ENCODE results near the gene KRTAP4-1.
"Not testable (repeated sequence)": the region's sequence is repeated elsewhere in the genome, so short reads cannot be mapped to it uniquely, and the experiment has no call there.

KRTAP4-1 gene

GRCh38 chr17:41184480-41184961, at the start of gene KRTAP4-1:
Gene KRTAP4-1, minus strand, starts transcription at chr17:41184911. Its CDS starts 57 bp downstream, at chr17:41184854.
- Mint-ChIP-seq H3K27ac (no peak within 1 kb of the TSS), H3K27me3 (peaks cover 4% of the 10 kb centered on the region), H3K4me3 (no peak within 1 kb of the TSS), H3K9me3 (ENCODE audit: low read depth) (no peaks in the 10 kb centered on the region), H3K4me1 (ENCODE audit: low read depth) (no peaks in the 10 kb centered on the region), H3K36me3 (no peaks in the 10 kb centered on the region)

- H3K36me3 Mint-ChIP-seq; H3K9me3 Mint-ChIP-seq (ENCODE audit: low read depth); H3K4me1 Mint-ChIP-seq (ENCODE audit: low read depth); H3K27me3 Mint-ChIP-seq; H3K27ac Mint-ChIP-seq; H3K4me3 Mint-ChIP-seq: not testable (repeated sequence)
Observed at GRCh38 chr17:41232399-41233105, 47.8 kb upstream of the KRTAP4-1 start, which contains the start of gene KRTAP9-3. Gene KRTAP9-3, plus strand, starts transcription at chr17:41232449. Its CDS starts 53 bp downstream, at chr17:41232502.

GRCh38 chr17:41231731-41232130, 47.0 kb upstream of the KRTAP4-1 start:
- Mint-ChIP-seq H3K4me1 (ENCODE audit: low read depth) (peaks cover 4% of the 10 kb centered on the region), H3K9me3 (ENCODE audit: low read depth) (no peaks in the 10 kb centered on the region), H3K27ac (no peak overlapping the region), H3K4me3 (no peak overlapping the region), H3K27me3 (peaks cover 2% of the 10 kb centered on the region), H3K36me3 (no peaks in the 10 kb centered on the region)

- H3K27me3 Mint-ChIP-seq, result peaks cover 2% of the 10 kb centered on the region
- H3K36me3 Mint-ChIP-seq, result no peaks in the 10 kb centered on the region
- no peak overlapping the region for H3K4me3 Mint-ChIP-seq
- peaks cover 4% of the 10 kb centered on the region for H3K4me1 Mint-ChIP-seq (ENCODE audit: low read depth)
- no peaks in the 10 kb centered on the region for H3K9me3 Mint-ChIP-seq (ENCODE audit: low read depth)
- no peak overlapping the region for H3K27ac Mint-ChIP-seq
Observed at GRCh38 chr17:41230094-41230493, 45.4 kb upstream of the KRTAP4-1 start.

GRCh38 chr17:41226598-41227095, 41.9 kb upstream of the KRTAP4-1 start, which contains the start of gene KRTAP9-2:
Gene KRTAP9-2, plus strand, starts transcription at chr17:41226648. Its CDS starts 7 bp downstream, at chr17:41226655.
- not testable (repeated sequence) for H3K27ac Mint-ChIP-seq; H3K36me3 Mint-ChIP-seq; H3K9me3 Mint-ChIP-seq (ENCODE audit: low read depth); H3K4me3 Mint-ChIP-seq; H3K4me1 Mint-ChIP-seq (ENCODE audit: low read depth); H3K27me3 Mint-ChIP-seq

- H3K27ac Mint-ChIP-seq, result no peak overlapping the region
- no peaks in the 10 kb centered on the region for H3K9me3 Mint-ChIP-seq (ENCODE audit: low read depth)
- H3K36me3 Mint-ChIP-seq, result no peaks in the 10 kb centered on the region
- peaks cover 2% of the 10 kb centered on the region for H3K27me3 Mint-ChIP-seq
- H3K4me3 Mint-ChIP-seq, result no peak overlapping the region
- H3K4me1 Mint-ChIP-seq (ENCODE audit: low read depth), result peaks cover 7% of the 10 kb centered on the region
Observed at GRCh38 chr17:41226051-41226450, 41.3 kb upstream of the KRTAP4-1 start.

GRCh38 chr17:41223821-41224220, 39.1 kb upstream of the KRTAP4-1 start:
- peaks cover 2% of the 10 kb centered on the region for H3K4me1 Mint-ChIP-seq (ENCODE audit: low read depth)
- peaks cover 2% of the 10 kb centered on the region for H3K27me3 Mint-ChIP-seq

GRCh38 chr17:41215681-41216080, 31.0 kb upstream of the KRTAP4-1 start:
- H3K27me3 Mint-ChIP-seq, result peaks cover 4% of the 10 kb centered on the region
- peaks cover 2% of the 10 kb centered on the region for H3K36me3 Mint-ChIP-seq
- H3K4me3 Mint-ChIP-seq, result no peak overlapping the region
- H3K27ac Mint-ChIP-seq, result no peak overlapping the region
- no peaks in the 10 kb centered on the region for H3K9me3 Mint-ChIP-seq (ENCODE audit: low read depth)
- H3K4me1 Mint-ChIP-seq (ENCODE audit: low read depth), result peaks cover 11% of the 10 kb centered on the region

More at GRCh38 chr17:41223821-41224220, 39.1 kb upstream of the KRTAP4-1 start:
- no peak overlapping the region for H3K27ac Mint-ChIP-seq
- H3K36me3 Mint-ChIP-seq, result peaks cover 2% of the 10 kb centered on the region
- H3K9me3 Mint-ChIP-seq (ENCODE audit: low read depth), result no peaks in the 10 kb centered on the region
- H3K4me3 Mint-ChIP-seq, result no peak overlapping the region

GRCh38 chr17:41212524-41213169, 27.9 kb upstream of the KRTAP4-1 start:
- Mint-ChIP-seq H3K27me3 (peaks cover 4% of the 10 kb centered on the region), H3K4me3 (no peak overlapping the region), H3K9me3 (ENCODE audit: low read depth) (no peaks in the 10 kb centered on the region), H3K27ac (no peak overlapping the region), H3K4me1 (ENCODE audit: low read depth) (peaks cover 11% of the 10 kb centered on the region), H3K36me3 (no peaks in the 10 kb centered on the region)

GRCh38 chr17:41211845-41212466, 27.2 kb upstream of the KRTAP4-1 start:
- H3K9me3 Mint-ChIP-seq (ENCODE audit: low read depth), result no peaks in the 10 kb centered on the region

GRCh38 chr17:41199421-41200078, 14.8 kb upstream of the KRTAP4-1 start:
- H3K9me3 Mint-ChIP-seq (ENCODE audit: low read depth), result peaks cover 5% of the 10 kb centered on the region
- no peaks in the 10 kb centered on the region for H3K4me1 Mint-ChIP-seq (ENCODE audit: low read depth)
- H3K4me3 Mint-ChIP-seq, result no peak overlapping the region
- no peak overlapping the region for H3K27ac Mint-ChIP-seq
- H3K27me3 Mint-ChIP-seq, result no peaks in the 10 kb centered on the region
- no peaks in the 10 kb centered on the region for H3K36me3 Mint-ChIP-seq

More at GRCh38 chr17:41211845-41212466, 27.2 kb upstream of the KRTAP4-1 start:
- no peaks in the 10 kb centered on the region for H3K36me3 Mint-ChIP-seq
- no peak overlapping the region for H3K4me3 Mint-ChIP-seq
- no peak overlapping the region for H3K27ac Mint-ChIP-seq
- peaks cover 11% of the 10 kb centered on the region for H3K4me1 Mint-ChIP-seq (ENCODE audit: low read depth)
- peaks cover 4% of the 10 kb centered on the region for H3K27me3 Mint-ChIP-seq

- no peak overlapping the region for H3K27ac Mint-ChIP-seq
- H3K4me1 Mint-ChIP-seq (ENCODE audit: low read depth), result no peaks in the 10 kb centered on the region
- H3K4me3 Mint-ChIP-seq, result no peak overlapping the region
- H3K27me3 Mint-ChIP-seq, result no peaks in the 10 kb centered on the region
- H3K36me3 Mint-ChIP-seq, result no peaks in the 10 kb centered on the region
- H3K9me3 Mint-ChIP-seq (ENCODE audit: low read depth), result peaks cover 5% of the 10 kb centered on the region
Observed at GRCh38 chr17:41196068-41196467, 11.4 kb upstream of the KRTAP4-1 start.

GRCh38 chr17:41190328-41190727, 5.6 kb upstream of the KRTAP4-1 start:
- no peaks in the 10 kb centered on the region for H3K4me1 Mint-ChIP-seq (ENCODE audit: low read depth)
- no peak overlapping the region for H3K4me3 Mint-ChIP-seq
- no peaks in the 10 kb centered on the region for H3K36me3 Mint-ChIP-seq
- no peak overlapping the region for H3K27ac Mint-ChIP-seq
- no peaks in the 10 kb centered on the region for H3K9me3 Mint-ChIP-seq (ENCODE audit: low read depth)
- H3K27me3 Mint-ChIP-seq, result peaks cover 2% of the 10 kb centered on the region

GRCh38 chr17:41189837-41190318, 5.2 kb upstream of the KRTAP4-1 start, which contains the start of gene KRTAP9-1:
Gene KRTAP9-1, plus strand, starts transcription at chr17:41189887. Its CDS starts 0 bp downstream, at chr17:41189887.
- H3K4me3 Mint-ChIP-seq; H3K27me3 Mint-ChIP-seq; H3K36me3 Mint-ChIP-seq; H3K27ac Mint-ChIP-seq; H3K9me3 Mint-ChIP-seq (ENCODE audit: low read depth); H3K4me1 Mint-ChIP-seq (ENCODE audit: low read depth): not testable (repeated sequence)

All from activated naive CD8-positive, alpha-beta T cell (primary cell).